ENCODE measurements around the gene CNTN5. TPM values are rescaled to one million over a fixed set of nuclear protein-coding genes. Genes with fewer than 3 reads are reported as not detected.

Gene CNTN5
- polyA plus RNA-seq, 1 donor (not counting 4 experiments of a cell fraction or from before 2014, with no cell fraction given) = not detected

DNA sequence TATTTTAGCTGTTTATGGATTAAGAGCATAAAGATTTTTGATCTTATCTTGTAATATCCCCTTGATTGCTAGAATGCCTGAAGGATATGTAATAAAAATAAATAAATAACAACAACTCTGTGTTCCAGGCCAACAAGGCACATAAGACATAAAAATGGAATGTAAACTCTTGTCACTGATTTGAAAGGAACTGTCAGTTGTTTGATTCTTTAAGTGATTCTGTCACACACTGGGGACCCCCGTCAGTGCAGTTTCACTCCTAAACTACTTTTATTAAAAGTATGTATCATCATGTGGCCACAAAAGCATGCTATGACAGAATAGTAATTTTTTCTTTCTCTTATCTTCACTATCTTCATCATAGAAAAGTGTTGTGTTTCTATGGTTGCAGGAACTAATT lies 572.4 kb downstream of the CNTN5 start:
- no peaks in the 10 kb centered on the region for H3K27me3 ChIP-seq (ENCODE audit: control insufficient read depth, extremely low read depth, insufficient read depth, low read length)
- no peaks in the 10 kb centered on the region for H3K36me3 ChIP-seq (ENCODE audit: control insufficient read depth in 2 of 2, extremely low read depth in 1 of 2, insufficient read depth in 2 of 2, low read length in 2 of 2)
- no peak for DNase-seq (ENCODE audit: low read depth, low spot score)
- no peaks in the 10 kb centered on the region for H4K20me1 ChIP-seq (ENCODE audit: control insufficient read depth, extremely low read depth, insufficient read depth, low read length)
- dilution Hi-C loops (cut with MboI; ENCODE audit: extremely low pct_ligation_motif_present, low sequenced_read_pairs) = no loop called here
- no peaks in the 10 kb centered on the region for H3K79me2 ChIP-seq (ENCODE audit: control insufficient read depth, insufficient read depth, low read length)
- H3K4me3 ChIP-seq (ENCODE audit: control insufficient read depth in 2 of 3, extremely low read depth in 1 of 3, insufficient read depth in 2 of 3, low read depth in 1 of 3, low read length in 3 of 3) = no peak overlapping the region
- no peak overlapping the region for H2AFZ ChIP-seq (ENCODE audit: control insufficient read depth, low read length)
- H3K4me1 ChIP-seq (ENCODE audit: control insufficient read depth, extremely low read depth, insufficient read depth, low read length) = no peaks in the 10 kb centered on the region
- H3K9ac ChIP-seq (ENCODE audit: control insufficient read depth, extremely low read depth, insufficient read depth, low read length) = no peak overlapping the region
- H3K27ac ChIP-seq (ENCODE audit: control insufficient read depth, insufficient read depth, low read length) = no peak overlapping the region
- no peaks in the 10 kb centered on the region for H3K9me1 ChIP-seq (ENCODE audit: control insufficient read depth, extremely low read depth, insufficient read depth, low read length)
- H3K4me2 ChIP-seq (ENCODE audit: control insufficient read depth, extremely low read depth, insufficient read depth, low read depth, low read length) = no peak overlapping the region
- no peak for FAIRE-seq
- no peak for TF ChIP-seq EZH2 (IDR thresholded peaks at IDR 0.05; ENCODE audit: low read length)
- TF ChIP-seq, protein P1, sequence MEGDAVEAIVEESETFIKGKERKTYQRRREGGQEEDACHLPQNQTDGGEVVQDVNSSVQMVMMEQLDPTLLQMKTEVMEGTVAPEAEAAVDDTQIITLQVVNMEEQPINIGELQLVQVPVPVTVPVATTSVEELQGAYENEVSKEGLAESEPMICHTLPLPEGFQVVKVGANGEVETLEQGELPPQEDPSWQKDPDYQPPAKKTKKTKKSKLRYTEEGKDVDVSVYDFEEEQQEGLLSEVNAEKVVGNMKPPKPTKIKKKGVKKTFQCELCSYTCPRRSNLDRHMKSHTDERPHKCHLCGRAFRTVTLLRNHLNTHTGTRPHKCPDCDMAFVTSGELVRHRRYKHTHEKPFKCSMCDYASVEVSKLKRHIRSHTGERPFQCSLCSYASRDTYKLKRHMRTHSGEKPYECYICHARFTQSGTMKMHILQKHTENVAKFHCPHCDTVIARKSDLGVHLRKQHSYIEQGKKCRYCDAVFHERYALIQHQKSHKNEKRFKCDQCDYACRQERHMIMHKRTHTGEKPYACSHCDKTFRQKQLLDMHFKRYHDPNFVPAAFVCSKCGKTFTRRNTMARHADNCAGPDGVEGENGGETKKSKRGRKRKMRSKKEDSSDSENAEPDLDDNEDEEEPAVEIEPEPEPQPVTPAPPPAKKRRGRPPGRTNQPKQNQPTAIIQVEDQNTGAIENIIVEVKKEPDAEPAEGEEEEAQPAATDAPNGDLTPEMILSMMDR (optimal IDR thresholded peaks at IDR 0.05 in 1 of 3, IDR thresholded peaks at IDR 0.05 in 1 of 3, conservative IDR thresholded peaks at IDR 0.05 in 1 of 3; ENCODE audit: extremely low read depth in 1 of 3, insufficient read depth in 2 of 3, low read length in 3 of 3) = no peak
- H3K9me3 ChIP-seq (ENCODE audit: control insufficient read depth, low read depth, low read length) = no peaks in the 10 kb centered on the region

DNA sequence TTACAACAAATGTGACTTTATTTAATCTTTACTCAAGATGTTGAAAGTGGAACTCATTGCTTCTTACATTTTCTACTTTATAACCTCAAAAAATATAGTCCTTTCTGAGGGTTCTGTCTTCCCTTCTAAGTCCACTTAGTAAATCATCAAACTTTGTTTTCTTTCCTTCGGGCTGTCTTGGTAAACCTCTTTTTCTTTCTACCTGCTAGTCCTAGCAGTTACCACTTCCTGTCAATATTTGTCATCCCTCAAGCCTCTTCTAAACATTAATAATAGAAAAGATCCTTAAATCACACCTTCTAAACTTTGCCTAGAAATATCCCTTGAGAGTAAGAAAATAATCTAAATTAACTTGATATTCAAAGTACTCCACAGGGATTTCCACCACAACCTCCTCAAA lies 580.4 kb downstream of the CNTN5 start:
- H3K4me3 ChIP-seq (ENCODE audit: control insufficient read depth in 2 of 3, extremely low read depth in 1 of 3, insufficient read depth in 2 of 3, low read depth in 1 of 3, low read length in 3 of 3) = no peak overlapping the region
- DNase-seq (ENCODE audit: low read depth, low spot score) (no peak), FAIRE-seq (no peak)
- H3K9me1 ChIP-seq (ENCODE audit: control insufficient read depth, extremely low read depth, insufficient read depth, low read length) = no peaks in the 10 kb centered on the region
- no peaks in the 10 kb centered on the region for H4K20me1 ChIP-seq (ENCODE audit: control insufficient read depth, extremely low read depth, insufficient read depth, low read length)
- no peak overlapping the region for H3K4me2 ChIP-seq (ENCODE audit: control insufficient read depth, extremely low read depth, insufficient read depth, low read depth, low read length)
- no peaks in the 10 kb centered on the region for H3K36me3 ChIP-seq (ENCODE audit: control insufficient read depth in 2 of 2, extremely low read depth in 1 of 2, insufficient read depth in 2 of 2, low read length in 2 of 2)
- no peaks in the 10 kb centered on the region for H3K4me1 ChIP-seq (ENCODE audit: control insufficient read depth, extremely low read depth, insufficient read depth, low read length)
- no peak overlapping the region for H2AFZ ChIP-seq (ENCODE audit: control insufficient read depth, low read length)
- TF ChIP-seq, protein P1 (optimal IDR thresholded peaks at IDR 0.05 in 1 of 3, IDR thresholded peaks at IDR 0.05 in 1 of 3, conservative IDR thresholded peaks at IDR 0.05 in 1 of 3; ENCODE audit: extremely low read depth in 1 of 3, insufficient read depth in 2 of 3, low read length in 3 of 3) = no peak
- TF ChIP-seq EZH2 (IDR thresholded peaks at IDR 0.05; ENCODE audit: low read length) = no peak
- H3K27ac ChIP-seq (ENCODE audit: control insufficient read depth, insufficient read depth, low read length) = no peak overlapping the region
- H3K27me3 ChIP-seq (ENCODE audit: control insufficient read depth, extremely low read depth, insufficient read depth, low read length) = no peaks in the 10 kb centered on the region
- H3K9ac ChIP-seq (ENCODE audit: control insufficient read depth, extremely low read depth, insufficient read depth, low read length) = no peak overlapping the region
- dilution Hi-C loops (cut with MboI; ENCODE audit: extremely low pct_ligation_motif_present, low sequenced_read_pairs) = no loop called here
- no peaks in the 10 kb centered on the region for H3K79me2 ChIP-seq (ENCODE audit: control insufficient read depth, insufficient read depth, low read length)
- H3K9me3 ChIP-seq (ENCODE audit: control insufficient read depth, low read depth, low read length) = no peaks in the 10 kb centered on the region
